A549 treated with CORT108297 at 1 μM for 4 hours (cell line): ENCODE results near the gene NLRP10. TPM values are rescaled to one million over a fixed set of nuclear protein-coding genes. Genes with fewer than 3 reads are reported as not detected.

Experiments
- total RNA-seq: library from RNA; stranded (reverse); fragments of 200-300 nt; extraction: Qiagen RNA extraction; gene quantifications from 5 replicates; pipeline ENCODE4 v1.2.3, GENCODE V29; 2022

Gene NLRP10
- total RNA-seq = not detected in 5 replicates

GRCh38 chr11:7965386-7965785, at the start of gene NLRP10:
TSS of gene NLRP10 (minus strand) at chr11:7965447. CDS start at chr11:7963495, 1,952 bp downstream.

GRCh38 chr11:7986768-7987559, 21.7 kb upstream of the NLRP10 start, which contains the start of gene EIF3F:
TSS of gene EIF3F (plus strand) at chr11:7987337. CDS start at chr11:7987353, 16 bp downstream.

GRCh38 chr11:7941608-7942007, 23.6 kb downstream of the NLRP10 start, which contains the start of gene OR10A3:
TSS of gene OR10A3 (minus strand) at chr11:7941708. CDS start at chr11:7939520, 2,188 bp downstream.

GRCh38 chr11:7931168-7931567, 34.1 kb downstream of the NLRP10 start, which contains the start of gene OR10A6:
TSS of gene OR10A6 (minus strand) at chr11:7931268. CDS start at chr11:7928662, 2,606 bp downstream.

Other genes starting within 250 kb of the NLRP10 start
- not detected in 5 replicates for gene OR5P2, start 168.5 kb downstream of the NLRP10 start, total RNA-seq
- not detected in 5 replicates for gene OR5P3, start 134.6 kb downstream of the NLRP10 start, total RNA-seq
- not detected in 5 replicates for gene OR10A6, start 34.2 kb downstream of the NLRP10 start, total RNA-seq
- not detected in 5 replicates for gene OR10A3, start 23.7 kb downstream of the NLRP10 start, total RNA-seq
- gene EIF3F, start 21.9 kb upstream of the NLRP10 start, total RNA-seq = 325 to 401 TPM (median 339 TPM) in 5 replicates
- gene TUB, start 115.8 kb upstream of the NLRP10 start, total RNA-seq = 5.4 to 8.4 TPM (median 7.6 TPM) in 5 replicates
- 1.3 to 2.8 TPM (median 1.9 TPM) in 5 replicates for gene RIC3, start 203.6 kb upstream of the NLRP10 start, total RNA-seq